ENCODE data around the gene AGAP2. TPM values are rescaled to one million over a fixed set of nuclear protein-coding genes. Genes with fewer than 3 reads are reported as not detected.

AGAP2 gene
- total RNA-seq, 1 donor from 2014 or later = under 0.01 TPM

DNA sequence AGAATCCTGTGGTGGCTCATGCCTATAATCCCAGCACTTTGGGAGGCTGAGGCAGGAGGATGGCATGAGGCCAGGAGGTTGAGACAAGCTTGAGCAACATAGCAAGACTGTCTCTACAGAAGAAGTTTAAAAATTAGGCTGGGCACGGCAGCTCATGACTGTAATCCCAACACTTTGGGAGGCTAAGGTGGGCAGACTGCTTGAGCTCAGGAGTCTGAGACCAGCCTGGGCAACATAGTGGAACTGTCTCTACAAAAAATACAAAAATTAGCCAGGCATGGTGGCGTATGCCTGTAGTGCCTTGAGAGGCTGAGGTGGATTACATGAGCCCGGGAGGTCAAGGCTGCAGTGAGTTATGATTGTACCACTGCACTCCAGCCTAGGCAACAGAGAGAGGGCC, 29.3 kb upstream of the AGAP2 start:
- TF ChIP-seq, protein P1, sequence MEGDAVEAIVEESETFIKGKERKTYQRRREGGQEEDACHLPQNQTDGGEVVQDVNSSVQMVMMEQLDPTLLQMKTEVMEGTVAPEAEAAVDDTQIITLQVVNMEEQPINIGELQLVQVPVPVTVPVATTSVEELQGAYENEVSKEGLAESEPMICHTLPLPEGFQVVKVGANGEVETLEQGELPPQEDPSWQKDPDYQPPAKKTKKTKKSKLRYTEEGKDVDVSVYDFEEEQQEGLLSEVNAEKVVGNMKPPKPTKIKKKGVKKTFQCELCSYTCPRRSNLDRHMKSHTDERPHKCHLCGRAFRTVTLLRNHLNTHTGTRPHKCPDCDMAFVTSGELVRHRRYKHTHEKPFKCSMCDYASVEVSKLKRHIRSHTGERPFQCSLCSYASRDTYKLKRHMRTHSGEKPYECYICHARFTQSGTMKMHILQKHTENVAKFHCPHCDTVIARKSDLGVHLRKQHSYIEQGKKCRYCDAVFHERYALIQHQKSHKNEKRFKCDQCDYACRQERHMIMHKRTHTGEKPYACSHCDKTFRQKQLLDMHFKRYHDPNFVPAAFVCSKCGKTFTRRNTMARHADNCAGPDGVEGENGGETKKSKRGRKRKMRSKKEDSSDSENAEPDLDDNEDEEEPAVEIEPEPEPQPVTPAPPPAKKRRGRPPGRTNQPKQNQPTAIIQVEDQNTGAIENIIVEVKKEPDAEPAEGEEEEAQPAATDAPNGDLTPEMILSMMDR (conservative IDR thresholded peaks at IDR 0.05; ENCODE audit: low read depth, low read length) = no peak
- DNase-seq (ENCODE audit: low read depth) = no peak
- no peak overlapping the region for H3K4me3 ChIP-seq (ENCODE audit: low read depth, low read length)

DNA sequence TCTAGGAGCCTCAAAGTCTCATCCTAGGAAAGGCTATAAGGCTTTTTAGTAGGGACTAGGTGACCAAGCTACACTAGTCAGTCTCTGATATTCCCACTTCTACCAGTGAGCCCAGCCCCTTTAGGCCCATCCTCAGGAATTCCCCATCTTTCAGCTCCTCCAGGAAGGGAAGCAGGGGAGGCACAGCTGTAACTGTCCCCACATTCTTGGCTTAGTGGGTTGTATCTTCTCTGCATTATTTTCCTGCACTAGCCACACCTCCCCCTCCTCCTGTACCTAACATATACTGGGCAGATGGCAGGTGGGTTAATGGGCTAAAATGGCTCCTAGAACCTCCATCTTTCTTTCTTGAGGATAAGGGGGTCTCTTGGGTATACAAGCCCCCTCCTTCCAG, 28.8 kb upstream of the AGAP2 start:
- TF ChIP-seq, protein P1 (conservative IDR thresholded peaks at IDR 0.05; ENCODE audit: low read depth, low read length) = no peak
- DNase-seq (ENCODE audit: low read depth) = no peak
- H3K4me3 ChIP-seq (ENCODE audit: low read depth, low read length) = no peak overlapping the region

GRCh38 chr12:57766464-57767304, 28.1 kb upstream of the AGAP2 start, which contains the start of gene CYP27B1:
CYP27B1 (minus strand) TSS chr12:57767078; CDS start chr12:57767041, 37 bp downstream.
- peak within 1 kb of the TSS; percentile 47 for H3K4me3 ChIP-seq (ENCODE audit: low read depth, low read length)
- DNase-seq (ENCODE audit: low read depth) = no peak
- TF ChIP-seq, protein P1 (conservative IDR thresholded peaks at IDR 0.05; ENCODE audit: low read depth, low read length) = no peak

GRCh38 chr12:57765698-57766463, 27.3 kb upstream of the AGAP2 start:
- TF ChIP-seq, protein P1 (conservative IDR thresholded peaks at IDR 0.05; ENCODE audit: low read depth, low read length) = no peak
- peak overlapping the region; percentile 47 for H3K4me3 ChIP-seq (ENCODE audit: low read depth, low read length)
- no peak for DNase-seq (ENCODE audit: low read depth)

- DNase-seq (ENCODE audit: low read depth) = no peak
- TF ChIP-seq, protein P1 (conservative IDR thresholded peaks at IDR 0.05; ENCODE audit: low read depth, low read length) = peak; percentile 40
Measured at GRCh38 chr12:57765003-57765697, 26.6 kb upstream of the AGAP2 start.

GRCh38 chr12:57764662-57765002, 26.1 kb upstream of the AGAP2 start:
- H3K4me3 ChIP-seq (ENCODE audit: low read depth, low read length) = peak overlapping the region; percentile 47
- DNase-seq (ENCODE audit: low read depth) = no peak
- TF ChIP-seq, protein P1 (conservative IDR thresholded peaks at IDR 0.05; ENCODE audit: low read depth, low read length) = no peak

More at GRCh38 chr12:57765003-57765697, 26.6 kb upstream of the AGAP2 start:
- H3K4me3 ChIP-seq (ENCODE audit: low read depth, low read length) = peak overlapping the region; percentile 47

All from epithelial cell of proximal tubule (primary cell).